GM03348 (cell line): ENCODE results near the gene DROSHA.

Source experiments
- DNase-seq: peaks from one replicate; pipeline ENCODE4 v3.0.0; 2012; ENCODE audit warnings: low spot score

DROSHA gene

GRCh38 chr5:31516802-31517201 lies 15.1 kb downstream of the DROSHA start:
- no peak for DNase-seq

- DNase-seq, result no peak
Measured at GRCh38 chr5:31511305-31511704, 20.6 kb downstream of the DROSHA start.

GRCh38 chr5:31504529-31504928 lies 27.4 kb downstream of the DROSHA start:
- no peak for DNase-seq

GRCh38 chr5:31502506-31502905 lies 29.4 kb downstream of the DROSHA start:
- DNase-seq, result no peak

- no peak for DNase-seq
Measured at GRCh38 chr5:31500256-31500655, 31.6 kb downstream of the DROSHA start.

- DNase-seq, result no peak
Measured at GRCh38 chr5:31496891-31497290, 35.0 kb downstream of the DROSHA start.

GRCh38 chr5:31496301-31496700 lies 35.6 kb downstream of the DROSHA start:
- DNase-seq, result no peak

GRCh38 chr5:31495336-31495735 lies 36.6 kb downstream of the DROSHA start:
- no peak for DNase-seq

GRCh38 chr5:31492869-31493268 lies 39.0 kb downstream of the DROSHA start:
- no peak for DNase-seq

- DNase-seq, result no peak
Measured at GRCh38 chr5:31487506-31487905, 44.4 kb downstream of the DROSHA start.

GRCh38 chr5:31486441-31486840 lies 45.5 kb downstream of the DROSHA start:
- DNase-seq, result no peak

GRCh38 chr5:31485376-31486207 lies 46.3 kb downstream of the DROSHA start:
- DNase-seq, result no peak

- DNase-seq, result no peak
Measured at GRCh38 chr5:31481531-31482165, 50.2 kb downstream of the DROSHA start.

- DNase-seq, result no peak
Measured at GRCh38 chr5:31479706-31480105, 52.2 kb downstream of the DROSHA start.

GRCh38 chr5:31478901-31479300 lies 53.0 kb downstream of the DROSHA start:
- no peak for DNase-seq

- no peak for DNase-seq
Measured at GRCh38 chr5:31477971-31478370, 53.9 kb downstream of the DROSHA start.

GRCh38 chr5:31477516-31477915 lies 54.4 kb downstream of the DROSHA start:
- no peak for DNase-seq

GRCh38 chr5:31476738-31477141 lies 55.2 kb downstream of the DROSHA start:
- no peak for DNase-seq

- DNase-seq, result no peak
Measured at GRCh38 chr5:31471916-31472315, 60.0 kb downstream of the DROSHA start.

- no peak for DNase-seq
Measured at GRCh38 chr5:31471040-31471439, 60.9 kb downstream of the DROSHA start.

GRCh38 chr5:31470608-31471007 lies 61.3 kb downstream of the DROSHA start:
- peak; percentile 75 for DNase-seq

GRCh38 chr5:31469886-31470285 lies 62.0 kb downstream of the DROSHA start:
- peak; percentile 24 for DNase-seq

- no peak for DNase-seq
Measured at GRCh38 chr5:31469466-31469865, 62.4 kb downstream of the DROSHA start.

GRCh38 chr5:31465291-31465690 lies 66.6 kb downstream of the DROSHA start:
- DNase-seq, result no peak
